DOHH2 (cell line): ENCODE results near the gene ZNF132.

Experiments used
- CTCF ChIP-seq: fragments of 200-600 bp; sonication (generic); IDR thresholded peaks from one replicate; pipeline ENCODE4 v1.5.1; 2014; ENCODE audit warnings: antibody characterized with exemption, mild to moderate bottlenecking, low read depth, low read length; ENCODE audit not compliant: poor library complexity, severe bottlenecking
- EZH2phosphoT487 ChIP-seq: fragments of 200-600 bp; sonication (generic); IDR thresholded peaks from 2 replicates; pipeline ENCODE4 v1.6.1; 2017; ENCODE audit warnings: borderline replicate concordance, mild to moderate bottlenecking, antibody characterized with exemption, low read length, moderate library complexity, mixed read lengths

DNA sequence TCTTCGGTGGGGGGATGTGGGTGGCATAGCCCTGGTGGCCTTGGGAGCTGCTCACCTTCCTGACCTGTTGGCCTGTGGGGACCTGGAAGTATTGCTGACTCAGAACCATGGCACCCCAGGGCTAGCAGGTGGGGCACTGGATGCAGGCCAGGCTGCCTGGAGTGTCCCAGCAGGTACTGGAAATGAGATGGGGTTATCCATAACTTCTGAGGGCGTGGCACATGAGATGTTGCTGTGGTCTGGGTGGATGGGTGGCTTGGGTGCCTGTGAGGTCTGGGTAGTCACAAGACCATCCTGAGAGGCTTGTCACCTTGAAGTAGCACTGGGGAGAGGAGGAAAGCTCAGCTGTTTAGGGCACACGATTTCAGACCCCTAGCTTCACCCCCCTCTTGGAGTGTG is 45.1 kb downstream of the ZNF132 start:
- no peak for TF ChIP-seq CTCF
- no peak for TF ChIP-seq EZH2phosphoT487
